ENCODE measurements around the gene B4GALT1.

The B4GALT1 gene

GRCh38 chr9:33123407-33124031, 43.6 kb downstream of the B4GALT1 start:
- DNase-seq: no peak

- DNase-seq: no peak
Measured at GRCh38 chr9:33120620-33121019, 46.5 kb downstream of the B4GALT1 start.

GRCh38 chr9:33117796-33118195, 49.3 kb downstream of the B4GALT1 start:
- no peak for DNase-seq

GRCh38 chr9:33117306-33117705, 49.8 kb downstream of the B4GALT1 start:
- no peak for DNase-seq

GRCh38 chr9:33116860-33117259, 50.3 kb downstream of the B4GALT1 start:
- DNase-seq: no peak

GRCh38 chr9:33114746-33115145, 52.4 kb downstream of the B4GALT1 start:
- no peak for DNase-seq

- no peak for DNase-seq
Measured at GRCh38 chr9:33113799-33114547, 53.2 kb downstream of the B4GALT1 start.

- DNase-seq: no peak
Measured at GRCh38 chr9:33112094-33112493, 55.0 kb downstream of the B4GALT1 start.

- no peak for DNase-seq
Measured at GRCh38 chr9:33111631-33112030, 55.5 kb downstream of the B4GALT1 start.

- no peak for DNase-seq
Measured at GRCh38 chr9:33110686-33111085, 56.5 kb downstream of the B4GALT1 start.

GRCh38 chr9:33109850-33110595, 57.1 kb downstream of the B4GALT1 start:
- DNase-seq: no peak

- DNase-seq: no peak
Measured at GRCh38 chr9:33109097-33109496, 58.0 kb downstream of the B4GALT1 start.

- DNase-seq: no peak
Measured at GRCh38 chr9:33108472-33108871, 58.7 kb downstream of the B4GALT1 start.

- no peak for DNase-seq
Measured at GRCh38 chr9:33107762-33108161, 59.4 kb downstream of the B4GALT1 start.

- DNase-seq: no peak
Measured at GRCh38 chr9:33106827-33107621, 60.1 kb downstream of the B4GALT1 start.

- DNase-seq: no peak
Measured at GRCh38 chr9:33106372-33106771, 60.8 kb downstream of the B4GALT1 start.

GRCh38 chr9:33105959-33106358, 61.2 kb downstream of the B4GALT1 start:
- DNase-seq: no peak

- no peak for DNase-seq
Measured at GRCh38 chr9:33105504-33105903, 61.6 kb downstream of the B4GALT1 start.

- no peak for DNase-seq
Measured at GRCh38 chr9:33104401-33104800, 62.7 kb downstream of the B4GALT1 start.

GRCh38 chr9:33103501-33104281, 63.4 kb downstream of the B4GALT1 start:
- DNase-seq: no peak

GRCh38 chr9:33102551-33103210, 64.5 kb downstream of the B4GALT1 start:
- DNase-seq: no peak

Measured in activated naive CD4-positive, alpha-beta T cell (primary cell).